Measurements from ENCODE around the gene ORAI3. TPM values are rescaled to one million over a fixed set of nuclear protein-coding genes. Genes with fewer than 3 reads are reported as not detected.

ORAI3 gene
- polyA plus RNA-seq, 1 of the 3 experiments (the other 2 are of a cell fraction), result 29.0 TPM

GRCh38 chr16:30983289-30983889, 34.5 kb downstream of the ORAI3 start:
- H3K9ac ChIP-seq, result no peak overlapping the region

More at GRCh38 chr16:30983289-30983889, 34.5 kb downstream of the ORAI3 start:
- Histone ChIP-seq H3K27me3 (ENCODE audit: insufficient read depth) (no peaks in the 10 kb centered on the region), H3K79me2 (ENCODE audit: insufficient read depth) (no peaks in the 10 kb centered on the region), H3K9me3 (no peaks in the 10 kb centered on the region), H3K4me3 (ENCODE audit: low read depth in 2 of 2, low read length in 1 of 2) (no peak overlapping the region), H2AFZ (ENCODE audit: low read depth) (no peak overlapping the region), H3F3A (replicated peaks; ENCODE audit: insufficient read depth) (peaks cover 5% of the 10 kb centered on the region), H3K27ac (ENCODE audit: low read depth in 2 of 2, low read length in 1 of 2) (no peak overlapping the region), H3K4me1 (ENCODE audit: control insufficient read depth in 1 of 2, insufficient read depth in 2 of 2, low read depth in 1 of 2, low read length in 1 of 2) (peaks cover 5 to 8% of the 10 kb centered on the region in 2 experiments; a peak in 2 of 4 replicates), H3K36me3 (replicated peaks in 1 of 2; ENCODE audit: control insufficient read depth in 1 of 2, insufficient read depth in 2 of 2, low read length in 1 of 2) (peaks cover 0 to 30% of the 10 kb centered on the region in 2 experiments), H4K20me1 (ENCODE audit: insufficient read depth) (no peaks in the 10 kb centered on the region), H3K4me2 (no peak overlapping the region), H3K9me2 (no peaks in the 10 kb centered on the region)
- ChIA-PET POLR2A (interaction anchor here (0.8 to 1.4 kb wide), 2 partner anchors 10 to 159 kb away, joined by 3 read pairs; no protein-coding TSS in a partner anchor), CTCF (interaction anchor here (0.8 to 5.3 kb wide), 11 partner anchors 11 to 885 kb away, joined by 3 to 38 read pairs (median 4); partner anchors contain the start of gene ZNF843)
- no peak for TF ChIP-seq JUND (IDR thresholded peaks at IDR 0.05)
- no peak for TF ChIP-seq NFIC (IDR thresholded peaks at IDR 0.05; ENCODE audit: borderline replicate concordance)
- no peak for TF ChIP-seq TEAD4 (IDR thresholded peaks at IDR 0.05; ENCODE audit: borderline replicate concordance, insufficient read depth)
- TF ChIP-seq REST (IDR thresholded peaks at IDR 0.05; ENCODE audit: low read depth, low read length), result no peak
- TF ChIP-seq MEF2A (IDR thresholded peaks at IDR 0.05; ENCODE audit: borderline replicate concordance, low read depth), result no peak
- no peak for TF ChIP-seq FOSL2 (IDR thresholded peaks at IDR 0.05; ENCODE audit: borderline replicate concordance, low read depth)
- no peak for TF ChIP-seq RAD21 (IDR thresholded peaks at IDR 0.05; ENCODE audit: low read length)
- no peak for TF ChIP-seq SIN3A (IDR thresholded peaks at IDR 0.05; ENCODE audit: borderline replicate concordance, low read depth, low read length)
- TF ChIP-seq TAF1 (IDR thresholded peaks at IDR 0.05; ENCODE audit: borderline replicate concordance, low read depth, low read length), result no peak
- no peak for TF ChIP-seq IRF3 (IDR thresholded peaks at IDR 0.05; ENCODE audit: low read depth, low read length)
- no peak for TF ChIP-seq RFX5 (IDR thresholded peaks at IDR 0.05; ENCODE audit: low read length)
- TF ChIP-seq EP300 (IDR thresholded peaks at IDR 0.05; ENCODE audit: borderline replicate concordance in 1 of 2, low read depth in 1 of 2, low read length in 1 of 2), result no peak
- TF ChIP-seq MXI1 (IDR thresholded peaks at IDR 0.05; ENCODE audit: low read depth, low read length), result no peak
- whole genome bisulfite sequencing (ENCODE audit: low lambda C conversion rate), result 84% methylated on average over 12 of the region's 25 CpGs
- DNase-seq, result no peak
